Measurements from ENCODE around the gene ATP8A2.

DNA sequence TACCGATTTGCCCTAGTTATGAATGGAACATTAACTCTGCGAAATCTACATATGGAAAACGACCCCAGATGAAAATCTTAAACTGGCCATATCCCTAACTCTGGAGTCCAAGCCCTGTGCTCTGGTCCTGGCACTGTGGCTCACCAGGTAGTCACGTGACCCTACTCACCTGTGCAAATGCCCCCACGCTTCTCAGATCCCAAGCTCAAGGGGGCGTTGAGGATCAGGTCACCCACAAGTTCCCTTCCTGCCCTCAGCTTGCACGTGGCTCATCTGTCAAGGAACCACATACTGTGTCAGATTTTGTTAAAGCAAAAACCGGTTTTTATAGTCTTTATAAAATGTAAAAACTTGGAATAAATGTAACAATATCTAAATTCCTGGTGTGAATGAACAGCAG is 356.0 kb downstream of the ATP8A2 start:
- TF ChIP-seq, protein P1, sequence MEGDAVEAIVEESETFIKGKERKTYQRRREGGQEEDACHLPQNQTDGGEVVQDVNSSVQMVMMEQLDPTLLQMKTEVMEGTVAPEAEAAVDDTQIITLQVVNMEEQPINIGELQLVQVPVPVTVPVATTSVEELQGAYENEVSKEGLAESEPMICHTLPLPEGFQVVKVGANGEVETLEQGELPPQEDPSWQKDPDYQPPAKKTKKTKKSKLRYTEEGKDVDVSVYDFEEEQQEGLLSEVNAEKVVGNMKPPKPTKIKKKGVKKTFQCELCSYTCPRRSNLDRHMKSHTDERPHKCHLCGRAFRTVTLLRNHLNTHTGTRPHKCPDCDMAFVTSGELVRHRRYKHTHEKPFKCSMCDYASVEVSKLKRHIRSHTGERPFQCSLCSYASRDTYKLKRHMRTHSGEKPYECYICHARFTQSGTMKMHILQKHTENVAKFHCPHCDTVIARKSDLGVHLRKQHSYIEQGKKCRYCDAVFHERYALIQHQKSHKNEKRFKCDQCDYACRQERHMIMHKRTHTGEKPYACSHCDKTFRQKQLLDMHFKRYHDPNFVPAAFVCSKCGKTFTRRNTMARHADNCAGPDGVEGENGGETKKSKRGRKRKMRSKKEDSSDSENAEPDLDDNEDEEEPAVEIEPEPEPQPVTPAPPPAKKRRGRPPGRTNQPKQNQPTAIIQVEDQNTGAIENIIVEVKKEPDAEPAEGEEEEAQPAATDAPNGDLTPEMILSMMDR (IDR thresholded peaks at IDR 0.05) = no peak
- TF ChIP-seq POLR2A (IDR thresholded peaks at IDR 0.05) (no peak), EP300 (IDR thresholded peaks at IDR 0.05) (no peak)
